ENCODE data around the gene GALNT17. TPM values are rescaled to one million over a fixed set of nuclear protein-coding genes. Genes with fewer than 3 reads are reported as not detected.

GALNT17 gene
- total RNA-seq, 1 experiment from 2014 or later, result not detected

- H2AFZ ChIP-seq, result no peak overlapping the region
- intact Hi-C loops (cut with micrococcal nuclease; ENCODE audit: unreplicated experiment), result no loop called here
- H4K20me1 ChIP-seq (ENCODE audit: insufficient read depth), result no peaks in the 10 kb centered on the region
- H3F3A ChIP-seq (ENCODE audit: insufficient read depth, low read depth), result no peaks in the 10 kb centered on the region
- H3K36me3 ChIP-seq (ENCODE audit: low read depth), result no peaks in the 10 kb centered on the region
- H3K4me3 ChIP-seq, result no peak overlapping the region
- BruUV-seq (replicated peaks), result no TSS peak
- no peak overlapping the region for H3K4me2 ChIP-seq
- no peaks in the 10 kb centered on the region for H3K4me1 ChIP-seq (replicated peaks; ENCODE audit: insufficient read depth)
- ChIA-PET POLR2A (ENCODE audit: unreplicated experiment) (no interaction called here), CTCF (no interaction called here)
- H3K27me3 ChIP-seq (ENCODE audit: insufficient read depth, low read depth), result peaks cover 6% of the 10 kb centered on the region; the same call in 1 of the 2 replicates
- no peaks in the 10 kb centered on the region for H3K79me2 ChIP-seq (ENCODE audit: low read depth)
- no peak for DNase-seq
- no peaks in the 10 kb centered on the region for H3K9me3 ChIP-seq (ENCODE audit: insufficient read depth, low read depth)
- TF ChIP-seq CTCF (conservative IDR thresholded peaks at IDR 0.05) (no peak), EZH2 (IDR thresholded peaks at IDR 0.05; ENCODE audit: low read depth) (no peak)
- H3K9me2 ChIP-seq (ENCODE audit: insufficient read depth), result no peaks in the 10 kb centered on the region
- no peak overlapping the region for H3K27ac ChIP-seq
Observed at GRCh38 chr7:71411475-71411874, 279.5 kb downstream of the GALNT17 start.

- Histone ChIP-seq H3K79me2 (ENCODE audit: low read depth) (no peaks in the 10 kb centered on the region), H2AFZ (no peak overlapping the region), H3F3A (ENCODE audit: insufficient read depth, low read depth) (no peaks in the 10 kb centered on the region), H3K27ac (no peak overlapping the region), H3K27me3 (ENCODE audit: insufficient read depth, low read depth) (peaks cover 19% of the 10 kb centered on the region), H3K36me3 (ENCODE audit: low read depth) (no peaks in the 10 kb centered on the region), H3K4me1 (replicated peaks; ENCODE audit: insufficient read depth) (no peaks in the 10 kb centered on the region), H4K20me1 (ENCODE audit: insufficient read depth) (no peaks in the 10 kb centered on the region), H3K9me3 (ENCODE audit: insufficient read depth, low read depth) (no peaks in the 10 kb centered on the region), H3K4me3 (no peak overlapping the region), H3K9me2 (ENCODE audit: insufficient read depth) (no peaks in the 10 kb centered on the region), H3K4me2 (no peak overlapping the region)
- CTCF ChIA-PET, result no interaction called here
- intact Hi-C loops (cut with micrococcal nuclease; ENCODE audit: unreplicated experiment), result no loop called here
- TF ChIP-seq EZH2 (IDR thresholded peaks at IDR 0.05; ENCODE audit: low read depth) (no peak), CTCF (conservative IDR thresholded peaks at IDR 0.05) (no peak)
- POLR2A ChIA-PET (ENCODE audit: unreplicated experiment), result no interaction called here
- no peak for DNase-seq
- BruUV-seq (replicated peaks), result no TSS peak
Observed at GRCh38 chr7:71414490-71414889, 282.5 kb downstream of the GALNT17 start.

- Histone ChIP-seq H3K79me2 (ENCODE audit: low read depth) (no peaks in the 10 kb centered on the region), H3K4me2 (no peak overlapping the region), H3K27ac (no peak overlapping the region), H3K4me3 (no peak overlapping the region), H2AFZ (no peak overlapping the region), H3F3A (ENCODE audit: insufficient read depth, low read depth) (no peaks in the 10 kb centered on the region), H3K9me3 (ENCODE audit: insufficient read depth, low read depth) (no peaks in the 10 kb centered on the region), H3K4me1 (replicated peaks; ENCODE audit: insufficient read depth) (no peaks in the 10 kb centered on the region), H4K20me1 (ENCODE audit: insufficient read depth) (no peaks in the 10 kb centered on the region), H3K36me3 (ENCODE audit: low read depth) (no peaks in the 10 kb centered on the region), H3K9me2 (ENCODE audit: insufficient read depth) (no peaks in the 10 kb centered on the region), H3K27me3 (ENCODE audit: insufficient read depth, low read depth) (peaks cover 54% of the 10 kb centered on the region)
- TF ChIP-seq EZH2 (IDR thresholded peaks at IDR 0.05; ENCODE audit: low read depth), result no peak
- TF ChIP-seq CTCF (conservative IDR thresholded peaks at IDR 0.05), result no peak
- no TSS peak for BruUV-seq (replicated peaks)
- CTCF ChIA-PET, result interaction anchor here (0.6 kb wide), 1 partner anchor 577 kb away, joined by 6 read pairs; no protein-coding TSS in a partner anchor
- POLR2A ChIA-PET (ENCODE audit: unreplicated experiment), result no interaction called here
- intact Hi-C loops (cut with micrococcal nuclease; ENCODE audit: unreplicated experiment), result no loop called here
- DNase-seq, result no peak
Observed at GRCh38 chr7:71419546-71420337, 287.8 kb downstream of the GALNT17 start.
